CD1c-positive myeloid dendritic cell (primary cell): ENCODE results near the gene C17orf114.
A peak's percentile ranks its signal among the peaks of the same experiment; 100 is the strongest.

ENCODE experiments used
- DNase-seq: peaks from one replicate; pipeline ENCODE4 v3.0.0-alpha.2; 2016; ENCODE audit errors: extremely low spot score

Gene C17orf114

DNA sequence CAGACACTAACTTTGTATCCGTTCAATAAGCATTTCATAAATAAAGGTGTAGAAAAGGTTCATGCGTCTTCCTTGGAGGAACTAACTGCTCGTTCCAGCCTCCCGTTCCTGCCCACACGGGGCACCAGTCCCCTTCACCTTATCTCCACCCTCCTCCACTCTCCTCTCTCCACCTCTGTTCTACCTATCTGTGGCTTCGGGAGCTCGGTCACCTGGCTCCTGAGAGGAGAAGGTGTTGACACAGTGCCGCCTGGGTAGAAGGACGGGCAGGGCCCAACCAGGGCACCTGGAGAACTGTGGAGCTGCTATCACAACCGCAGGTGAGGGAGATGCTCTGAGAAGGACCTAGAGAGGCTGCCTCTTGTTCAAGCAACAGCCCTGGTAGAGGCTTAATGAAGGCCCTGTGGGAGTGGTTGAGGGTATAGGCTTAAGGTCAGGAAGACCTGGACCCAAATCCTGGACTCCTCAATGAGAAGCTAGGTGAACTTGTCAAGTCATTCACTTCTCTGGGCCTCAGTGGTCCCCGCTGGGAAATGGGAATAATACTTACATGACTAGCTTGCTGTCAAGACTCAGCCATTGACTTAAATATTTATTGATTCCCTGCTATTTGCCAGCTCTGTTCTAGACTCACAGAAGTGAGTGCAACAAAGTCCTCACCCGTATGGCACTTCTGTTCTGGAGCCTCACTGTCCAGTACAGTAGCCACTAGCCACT lies 21.4 kb upstream of the C17orf114 start:
- DNase-seq = no peak

GRCh38 chr17:4822835-4823234 lies 20.7 kb upstream of the C17orf114 start:
- no peak for DNase-seq

DNA sequence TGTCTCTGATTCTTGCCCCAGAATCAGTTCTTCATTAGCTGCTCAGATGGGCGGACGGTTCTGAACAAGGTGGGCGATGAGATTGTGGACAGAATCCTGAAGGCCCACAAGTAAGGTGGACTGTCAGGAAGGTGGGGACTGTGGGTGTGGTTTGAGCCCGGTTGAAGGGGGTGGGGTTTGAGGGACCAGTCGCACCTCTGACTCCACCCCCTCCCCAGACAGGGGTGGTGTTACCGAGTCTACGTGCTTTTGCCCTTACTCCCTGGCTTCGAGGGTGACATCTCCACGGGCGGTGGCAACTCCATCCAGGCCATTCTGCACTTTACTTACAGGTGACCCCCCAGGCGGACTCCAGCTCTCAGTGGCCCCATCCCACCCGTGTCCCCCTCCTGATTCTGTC lies 16.1 kb upstream of the C17orf114 start:
- DNase-seq = no peak

- no peak for DNase-seq
Observed at GRCh38 chr17:4816826-4817225, 14.7 kb upstream of the C17orf114 start.

DNA sequence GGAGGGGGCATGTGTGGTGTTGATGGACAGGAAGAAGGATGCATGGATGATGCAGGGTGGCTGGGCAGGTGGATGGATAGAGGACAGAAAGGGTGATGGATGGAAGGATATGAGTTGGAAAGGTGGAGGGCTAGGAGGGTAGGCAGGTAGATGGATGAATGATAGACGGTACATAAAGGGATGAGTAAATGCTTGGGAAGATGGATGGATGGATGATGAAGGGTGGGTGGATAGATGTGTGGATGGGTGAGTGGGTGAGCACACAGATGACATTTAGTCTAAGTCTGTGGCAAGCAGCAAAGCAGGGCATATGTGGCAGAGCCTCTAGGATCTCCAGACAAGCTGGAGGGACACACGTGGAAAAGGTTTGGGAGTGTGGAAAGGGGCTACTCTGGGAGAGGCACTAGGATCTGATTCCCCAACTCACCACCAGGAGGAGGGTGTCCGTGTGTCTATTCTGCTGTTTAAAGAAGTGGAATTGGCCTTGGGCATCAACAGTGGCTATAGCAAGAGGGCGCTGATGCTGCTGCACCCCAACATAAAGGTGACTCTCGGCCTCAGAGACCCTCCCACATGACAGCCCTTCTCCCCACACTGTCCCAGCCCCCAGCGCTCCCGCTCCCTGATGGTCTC lies 13.0 kb upstream of the C17orf114 start:
- DNase-seq = peak; percentile 18

DNA sequence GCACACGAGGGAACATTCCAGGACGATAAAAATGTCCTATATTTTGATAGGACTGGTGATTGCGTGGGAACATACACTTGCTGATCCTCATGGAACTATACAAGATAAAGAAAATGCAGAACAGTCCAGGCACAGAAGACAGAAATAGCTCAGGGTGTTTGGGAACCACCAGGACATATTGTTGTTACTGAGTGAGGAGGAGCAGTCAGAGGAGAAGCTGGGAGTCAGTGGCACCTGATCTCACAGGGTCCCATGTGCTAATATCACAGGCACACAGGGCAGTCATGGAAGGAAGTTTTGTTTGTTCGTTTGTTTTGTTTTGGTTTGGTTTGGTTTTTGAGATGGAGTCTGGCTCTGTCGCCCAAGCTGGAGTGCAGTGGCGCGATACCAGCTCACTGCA lies 10.6 kb upstream of the C17orf114 start:
- no peak for DNase-seq

GRCh38 chr17:4811471-4811870 lies 9.3 kb upstream of the C17orf114 start:
- DNase-seq = no peak

GRCh38 chr17:4810696-4811290 lies 8.7 kb upstream of the C17orf114 start:
- no peak for DNase-seq

- no peak for DNase-seq
Observed at GRCh38 chr17:4808378-4808767, 6.2 kb upstream of the C17orf114 start.

DNA sequence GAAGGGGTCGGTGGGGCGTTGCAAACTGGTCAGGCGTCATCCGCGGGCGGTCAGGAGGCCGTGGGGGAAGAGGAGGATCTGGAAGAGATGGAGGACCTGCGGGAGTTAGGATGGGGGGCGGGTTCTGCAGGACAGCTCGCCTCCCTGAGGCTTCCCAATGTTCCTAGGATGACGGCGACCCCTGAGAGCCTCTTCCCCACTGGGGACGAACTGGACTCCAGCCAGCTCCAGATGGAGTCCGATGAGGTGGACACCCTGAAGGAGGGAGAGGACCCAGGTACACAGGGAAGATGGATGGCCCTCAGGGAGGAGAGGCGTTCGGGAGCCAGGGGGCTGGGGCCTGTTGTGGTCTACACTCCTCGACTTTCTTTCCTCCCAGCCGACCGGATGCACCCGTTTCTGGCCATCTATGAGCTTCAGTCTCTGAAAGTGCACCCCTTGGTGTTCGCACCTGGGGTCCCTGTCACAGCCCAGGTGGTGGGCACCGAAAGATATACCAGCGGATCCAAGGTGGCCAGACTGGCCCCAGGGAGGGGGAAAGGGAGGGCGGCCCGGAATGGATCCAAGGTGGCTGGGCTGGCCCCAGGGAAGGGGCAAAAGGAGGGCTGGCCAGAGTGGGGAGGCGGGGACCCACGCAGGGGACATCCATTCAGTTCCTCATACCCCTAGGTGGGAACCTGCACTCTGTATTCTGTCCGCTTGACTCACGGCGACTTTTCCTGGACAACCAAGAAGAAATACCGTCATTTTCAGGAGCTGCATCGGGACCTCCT lies 5.7 kb upstream of the C17orf114 start:
- no peak for DNase-seq

DNA sequence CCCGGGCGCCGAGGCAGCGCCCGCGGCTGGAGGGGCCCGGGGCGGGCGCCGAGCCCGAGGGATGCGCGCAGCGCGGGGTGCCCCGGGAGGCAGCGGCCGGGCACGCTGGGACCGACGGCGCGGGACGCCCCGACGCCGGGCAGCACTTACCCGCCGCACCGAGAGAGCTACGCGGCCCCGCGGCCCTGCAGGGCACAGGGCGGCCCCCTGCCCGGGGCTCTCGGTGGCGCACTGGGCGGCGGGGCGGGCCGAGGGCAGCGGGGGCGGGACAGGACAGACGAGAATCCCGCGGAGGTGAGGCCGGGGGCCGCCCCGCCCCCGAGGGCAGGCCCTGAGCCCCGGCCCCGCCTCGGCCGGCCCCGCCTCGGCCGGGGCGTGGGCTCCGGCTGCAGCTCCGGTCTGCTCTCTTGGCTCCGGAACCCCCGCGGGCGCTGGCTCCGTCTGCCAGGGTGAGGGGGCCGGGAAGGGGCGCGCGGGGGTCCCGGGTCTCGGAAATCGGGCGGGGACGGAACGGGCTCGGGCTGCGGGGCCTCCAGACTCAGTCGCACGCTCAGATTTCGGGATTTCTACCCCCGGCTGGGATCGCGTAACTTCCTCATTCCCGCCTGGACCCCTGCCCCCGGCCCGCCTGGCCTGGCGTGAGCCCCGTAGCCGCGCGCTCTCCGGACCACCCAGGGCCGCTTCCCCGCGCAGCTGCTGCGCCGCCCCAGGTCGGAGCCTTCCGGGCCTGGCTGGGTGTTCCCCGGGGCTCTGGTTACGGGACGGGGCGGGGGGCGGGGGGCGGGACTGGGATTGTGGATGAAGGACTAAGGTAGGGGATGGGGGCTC lies 4.9 kb upstream of the C17orf114 start, which contains the start of gene PLD2:
PLD2 (plus strand) TSS at position 376 of the 828 bp plus-strand sequence. CDS start 621 bp downstream, outside the sequence.
- DNase-seq = peak; percentile 93

GRCh38 chr17:4806456-4806776 lies 4.3 kb upstream of the C17orf114 start:
- no peak for DNase-seq

- DNase-seq = no peak
Observed at GRCh38 chr17:4800462-4801196, 1.5 kb downstream of the C17orf114 start.

DNA sequence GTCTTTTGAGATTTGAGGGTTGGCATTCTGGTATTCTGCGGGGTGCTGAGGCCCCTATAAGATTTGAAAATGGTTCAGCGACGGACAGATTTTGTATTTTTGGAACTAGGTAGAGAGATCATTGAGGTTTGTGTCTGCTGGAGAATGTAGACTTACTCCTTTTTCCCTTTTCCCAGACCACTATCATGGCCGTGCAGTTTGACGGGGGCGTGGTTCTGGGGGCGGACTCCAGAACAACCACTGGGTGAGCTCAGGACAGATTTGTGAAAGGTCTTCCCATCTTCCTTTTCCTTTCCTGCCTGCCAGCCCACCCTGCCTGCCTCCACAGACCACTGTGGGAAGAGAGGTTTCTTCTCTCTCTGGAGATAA lies 5.6 kb downstream of the C17orf114 start:
- peak; percentile 49 for DNase-seq

DNA sequence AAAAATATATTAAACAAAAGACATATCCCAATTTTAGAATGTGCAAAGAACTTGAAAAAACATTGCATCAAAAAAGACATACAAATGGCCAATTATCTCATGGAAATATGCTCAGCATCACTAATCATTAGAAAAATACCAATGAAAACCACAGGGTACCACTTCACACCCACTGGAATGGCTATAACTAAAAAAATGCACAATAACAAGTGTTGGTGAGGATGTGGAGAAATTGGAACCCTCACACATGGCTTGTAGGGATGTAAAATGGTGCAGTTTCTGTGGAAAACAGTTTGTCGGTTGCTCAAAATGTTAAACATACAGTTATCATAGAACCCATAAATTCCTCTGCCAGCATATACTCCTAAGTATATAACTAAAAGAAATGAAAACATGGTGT lies 7.0 kb downstream of the C17orf114 start:
- DNase-seq = no peak

GRCh38 chr17:4790705-4791088 lies 11.4 kb downstream of the C17orf114 start:
- DNase-seq = no peak

DNA sequence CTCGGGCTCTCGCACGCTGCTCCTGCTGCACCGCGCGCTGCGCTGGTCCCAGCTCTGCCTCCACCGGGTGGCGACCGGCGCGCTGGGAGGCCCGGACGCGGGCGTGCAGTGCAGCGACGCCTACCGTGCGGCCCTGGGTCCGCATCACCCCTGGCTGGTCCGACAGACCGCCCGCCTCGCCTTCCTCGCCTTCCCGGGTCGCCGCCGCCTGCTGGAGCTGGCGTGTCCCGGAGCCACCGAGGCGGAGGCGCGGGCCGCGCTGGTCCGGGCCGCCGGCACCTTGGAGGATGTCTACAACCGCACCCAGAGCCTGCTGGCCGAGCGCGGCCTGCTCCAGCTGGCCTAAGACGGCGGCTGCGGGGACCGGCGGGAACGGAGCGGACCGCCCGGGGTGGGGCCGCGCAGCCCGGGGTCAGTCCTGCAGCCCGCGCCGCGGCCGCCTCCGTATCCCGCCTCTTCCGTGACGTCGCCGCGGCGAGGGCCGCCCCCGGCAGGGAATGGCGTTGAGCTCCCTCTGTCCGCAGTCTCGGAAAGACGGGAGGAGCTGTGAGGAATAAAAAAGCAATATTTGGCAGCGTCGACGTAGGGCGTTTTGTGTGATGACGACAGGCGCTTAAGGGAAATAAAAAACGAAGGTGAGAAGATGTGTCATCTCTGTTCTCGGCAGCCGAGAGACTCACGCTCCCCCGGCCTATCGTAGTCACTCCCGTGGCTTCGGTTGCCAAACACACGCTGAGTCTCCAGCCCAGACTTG lies 12.0 kb downstream of the C17orf114 start:
- DNase-seq = peak; percentile 88

DNA sequence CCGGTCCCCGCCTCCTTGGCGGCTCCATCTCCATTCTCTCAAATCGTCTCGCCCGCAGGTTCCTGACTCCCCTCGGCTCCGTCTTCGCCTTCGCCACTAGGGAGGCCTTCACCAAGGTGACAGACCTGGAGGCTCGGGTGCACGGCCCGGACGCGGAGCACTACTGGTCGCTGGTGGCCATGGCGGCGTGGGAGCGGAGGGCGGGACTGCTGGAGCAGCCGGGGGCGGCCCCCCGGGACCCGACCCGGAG lies 12.5 kb downstream of the C17orf114 start:
- no peak for DNase-seq

GRCh38 chr17:4788807-4789700 lies 13.1 kb downstream of the C17orf114 start, which contains the start of gene GLTPD2:
GLTPD2 (plus strand) TSS chr17:4788964; CDS start chr17:4789012, 48 bp downstream.
- DNase-seq = no peak
